A172 (cell line): ENCODE results near the gene PTPRD. TPM values are rescaled to one million over a fixed set of nuclear protein-coding genes. Genes with fewer than 3 reads are reported as not detected.
"Not testable (repeated sequence)": the region's sequence is repeated elsewhere in the genome, so short reads cannot be mapped to it uniquely, and the experiment has no call there.

Source experiments
- DNase-seq: peaks from one replicate; pipeline ENCODE4 v3.0.0-alpha.2; 2015; ENCODE audit warnings: low spot score
- total RNA-seq: library from RNA; depleted of rRNA; stranded (reverse); fragments of >200 nt; shearing (Covaris generic); gene quantifications from 2 replicates; pipeline ENCODE4 v1.2.3, GENCODE V29; 2014

PTPRD gene
- total RNA-seq, 1 experiment from 2014 or later = 0.71 TPM

GRCh38 chr9:9499546-9499945 is 1113.3 kb downstream of the PTPRD start:
- DNase-seq = no peak

DNA sequence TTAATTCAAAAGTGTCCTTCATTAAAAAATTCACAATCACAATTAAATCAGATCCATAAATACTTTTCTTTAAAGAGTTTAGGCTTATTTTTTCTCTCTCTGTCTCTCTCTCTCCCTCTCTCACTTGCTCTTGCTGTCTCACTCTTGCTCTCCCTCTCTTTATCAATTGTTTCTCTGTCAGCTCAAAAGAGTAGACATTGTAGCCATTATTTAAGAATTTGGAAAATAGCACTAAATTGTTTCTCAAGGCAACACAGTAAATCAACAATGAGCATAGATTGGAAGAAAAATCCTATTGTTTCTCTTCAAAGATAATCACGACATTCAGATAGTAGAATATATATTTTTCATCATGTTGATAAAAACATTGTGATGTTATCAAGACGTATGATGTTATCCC is 1114.0 kb downstream of the PTPRD start:
- DNase-seq = no peak

GRCh38 chr9:9498128-9498527 is 1114.7 kb downstream of the PTPRD start:
- no peak for DNase-seq

- DNase-seq = no peak
Measured at GRCh38 chr9:9494336-9494735, 1118.5 kb downstream of the PTPRD start.

DNA sequence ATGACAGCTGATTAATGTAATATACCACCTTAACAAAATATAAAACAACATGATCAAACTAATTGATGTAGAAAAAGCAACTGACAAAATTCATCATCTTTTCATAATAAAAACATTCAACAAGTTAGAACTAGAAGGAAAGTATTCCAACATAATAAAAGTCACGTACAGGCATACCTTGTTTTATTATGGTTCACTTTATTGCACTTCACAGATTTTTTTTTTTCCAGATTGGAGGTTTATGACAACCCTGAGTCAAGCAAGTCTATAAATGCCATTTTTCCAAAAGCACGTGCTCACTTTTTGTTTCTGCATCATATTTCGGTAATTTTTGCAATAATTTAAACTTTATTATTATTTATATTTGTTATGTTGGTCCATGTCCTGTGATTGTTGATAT is 1120.3 kb downstream of the PTPRD start:
- DNase-seq = no peak

DNA sequence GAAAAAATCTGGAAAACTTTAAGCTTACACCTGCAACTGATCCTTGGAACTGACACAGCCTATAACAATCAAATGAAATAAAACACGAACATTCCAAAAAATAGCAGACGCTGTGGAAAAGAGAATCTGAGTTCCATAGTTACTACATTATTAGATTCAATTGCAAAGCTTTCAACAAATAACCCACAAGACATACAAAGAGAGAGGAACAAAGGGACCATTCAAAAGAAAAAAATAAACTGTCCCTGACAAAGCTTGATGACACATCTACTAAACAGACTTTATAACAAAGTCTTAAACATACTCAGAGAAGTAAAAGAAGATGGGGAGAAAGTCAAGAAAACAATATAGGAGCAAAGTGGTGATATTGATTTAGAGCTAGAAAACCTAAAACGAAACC is 1123.6 kb downstream of the PTPRD start:
- no peak for DNase-seq

- DNase-seq = no peak
Measured at GRCh38 chr9:9483175-9483574, 1129.6 kb downstream of the PTPRD start.

DNA sequence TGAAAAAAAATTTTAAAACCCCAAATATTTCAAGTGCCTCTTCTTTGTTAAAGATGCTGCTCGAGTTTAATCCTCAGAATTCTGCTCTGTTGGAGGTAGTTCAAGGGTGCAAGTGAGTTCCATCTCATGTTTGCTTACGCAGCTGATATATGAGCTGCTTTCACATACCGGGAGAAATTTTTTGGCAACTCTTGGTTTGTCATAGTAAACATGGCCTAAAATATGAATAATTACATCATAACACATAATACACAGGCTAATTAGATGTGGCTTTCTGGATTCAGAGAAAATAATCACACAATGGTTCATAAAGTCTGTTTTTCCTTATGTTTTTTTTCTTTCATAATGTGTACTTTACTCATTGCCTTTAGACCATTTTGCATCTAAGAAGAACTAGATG is 1134.1 kb downstream of the PTPRD start:
- DNase-seq = no peak

GRCh38 chr9:9469271-9469670 is 1143.5 kb downstream of the PTPRD start:
- no peak for DNase-seq

DNA sequence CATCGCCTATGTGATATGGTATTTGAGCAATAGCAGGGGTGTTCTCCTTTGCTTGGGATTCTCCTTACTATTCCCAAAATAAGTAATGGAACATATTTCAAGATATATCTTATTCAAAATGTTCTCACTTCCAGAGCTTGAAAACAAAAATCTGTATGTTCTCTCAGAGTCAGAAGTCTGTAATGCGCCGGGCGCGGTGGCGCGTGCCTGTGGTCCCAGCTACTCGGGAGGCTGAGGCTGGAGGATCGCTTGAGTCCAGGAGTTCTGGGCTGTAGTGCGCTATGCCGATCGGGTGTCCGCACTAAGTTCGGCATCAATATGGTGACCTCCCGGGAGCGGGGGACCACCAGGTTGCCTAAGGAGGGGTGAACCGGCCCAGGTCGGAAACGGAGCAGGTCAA is 1170.9 kb downstream of the PTPRD start:
- not testable (repeated sequence) for DNase-seq

- no peak for DNase-seq
Measured at GRCh38 chr9:9437641-9438040, 1175.2 kb downstream of the PTPRD start.

- not testable (repeated sequence) for DNase-seq
Measured at GRCh38 chr9:9426454-9426853, 1186.3 kb downstream of the PTPRD start.

- DNase-seq = no peak
Measured at GRCh38 chr9:9412241-9412640, 1200.6 kb downstream of the PTPRD start.

DNA sequence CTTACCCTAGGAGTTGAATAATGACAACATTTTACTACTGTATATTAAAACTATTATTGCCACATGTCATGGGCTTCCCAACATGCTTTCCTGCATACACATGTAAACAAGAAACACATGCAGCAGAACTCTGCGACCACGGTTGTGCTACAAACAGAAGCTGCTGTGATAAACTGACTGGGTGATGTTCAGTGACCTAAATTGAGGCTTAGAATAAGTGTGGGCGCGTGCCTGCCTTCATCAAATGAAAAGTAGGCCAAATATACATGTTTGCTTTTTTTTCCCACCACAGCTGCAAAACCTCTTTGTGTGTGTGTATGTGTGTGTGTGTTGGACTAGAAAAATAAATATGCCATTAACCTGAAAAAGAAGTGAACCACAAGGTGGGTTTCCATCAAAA is 1202.1 kb downstream of the PTPRD start:
- no peak for DNase-seq

DNA sequence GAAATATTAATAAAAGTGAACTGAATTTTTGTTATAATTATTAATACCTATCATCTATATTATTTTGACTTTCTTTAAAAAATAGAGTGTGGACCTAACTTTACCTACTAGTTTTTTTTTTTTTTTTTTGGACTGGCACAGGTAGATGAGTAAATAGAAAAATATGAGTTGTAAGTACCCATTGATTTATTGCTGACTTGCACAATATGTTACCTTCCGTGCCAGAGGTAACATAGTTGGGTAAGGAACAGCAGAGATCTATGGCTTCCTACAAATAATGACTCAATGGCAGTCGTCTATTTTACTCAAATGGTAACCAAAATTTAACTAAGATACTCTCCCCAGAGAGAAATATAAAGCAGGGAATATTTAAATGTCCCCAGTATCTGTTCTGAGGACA is 1212.8 kb downstream of the PTPRD start:
- no peak for DNase-seq

DNA sequence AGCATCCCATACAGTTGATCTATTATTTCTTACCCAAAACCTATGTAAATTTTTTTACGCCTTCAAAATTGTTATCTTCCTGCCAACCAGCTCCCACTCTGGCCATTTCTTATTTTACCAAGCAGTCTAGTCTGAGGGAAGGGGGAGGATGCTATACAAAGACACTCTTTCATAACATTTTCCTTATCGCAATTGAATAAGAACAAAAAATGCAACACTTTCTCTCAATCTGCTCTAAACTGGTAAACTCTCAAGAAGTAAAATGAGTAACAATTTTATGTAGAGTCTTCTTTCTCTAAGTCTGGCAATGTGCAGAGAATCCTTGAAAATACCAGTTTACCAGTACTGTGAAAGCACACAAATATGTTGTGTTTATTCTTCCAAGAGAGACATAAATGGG is 1216.3 kb downstream of the PTPRD start:
- DNase-seq = no peak

DNA sequence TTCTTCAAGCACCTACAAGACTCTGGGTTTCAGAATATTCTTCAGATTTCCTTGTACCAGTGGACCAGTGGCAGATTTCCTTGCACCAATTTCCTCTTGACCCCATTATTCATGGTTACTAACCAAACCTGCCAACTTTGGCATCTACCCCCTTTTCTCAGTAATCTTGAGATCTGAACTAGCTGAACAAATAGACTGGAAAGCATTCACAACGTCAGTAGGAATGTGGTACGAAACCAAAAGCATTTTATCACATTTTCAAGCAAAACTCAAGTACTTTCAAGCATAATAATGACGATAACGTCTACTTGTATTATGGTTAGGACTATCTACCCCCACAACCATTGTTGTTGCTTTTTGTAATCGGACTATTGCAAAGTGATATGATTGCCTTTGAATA is 1217.3 kb downstream of the PTPRD start:
- no peak for DNase-seq

- DNase-seq = no peak
Measured at GRCh38 chr9:9392755-9393154, 1220.0 kb downstream of the PTPRD start.

- no peak for DNase-seq
Measured at GRCh38 chr9:9389904-9390303, 1222.9 kb downstream of the PTPRD start.

GRCh38 chr9:9387511-9388115 is 1225.2 kb downstream of the PTPRD start:
- DNase-seq = no peak

DNA sequence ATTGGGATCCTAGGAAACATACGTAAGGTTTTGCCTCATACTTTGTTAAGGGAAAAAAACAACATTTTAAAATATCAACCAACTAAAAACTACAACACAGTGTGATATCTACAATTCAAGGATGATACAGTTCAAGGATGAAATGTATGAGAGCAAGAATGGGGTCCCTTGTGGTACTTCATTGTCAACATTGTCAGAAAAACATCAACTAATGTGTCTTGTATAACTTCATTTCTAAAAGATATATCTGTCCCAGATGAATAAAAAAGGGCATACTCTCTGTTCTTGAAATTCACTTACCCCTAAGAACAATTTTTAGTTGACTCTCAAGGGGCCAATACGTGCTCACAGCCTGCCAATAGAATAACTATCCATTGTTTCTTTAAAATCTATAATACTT is 1250.5 kb downstream of the PTPRD start:
- no peak for DNase-seq

DNA sequence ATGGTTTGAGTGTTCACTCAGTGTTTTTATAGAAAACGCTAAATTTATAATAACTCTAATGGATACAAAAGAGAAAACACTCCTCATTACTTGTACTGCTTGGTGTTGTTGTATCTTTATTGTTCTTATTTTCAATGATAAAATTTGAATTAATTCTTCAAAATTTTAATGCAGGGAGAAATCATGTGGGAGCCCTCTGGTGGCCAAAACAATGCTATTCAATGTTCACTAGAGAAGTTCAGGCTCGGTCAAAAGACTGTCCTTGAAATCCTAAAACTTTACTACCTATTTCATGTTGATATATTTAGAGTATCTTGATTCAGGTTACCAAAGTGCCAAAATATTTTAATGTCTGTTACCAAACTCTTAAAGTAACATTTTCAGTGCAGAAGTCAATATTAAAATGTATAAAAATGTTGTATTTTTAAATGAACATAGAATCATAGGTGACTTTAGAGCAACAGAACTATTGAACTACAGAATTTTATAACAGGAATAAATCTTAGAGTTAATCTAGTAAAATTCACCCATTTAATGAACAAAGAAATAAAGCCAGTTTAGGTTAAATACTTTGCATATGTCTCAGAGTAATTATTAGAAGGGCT is 1259.8 kb downstream of the PTPRD start:
- no peak for DNase-seq

DNA sequence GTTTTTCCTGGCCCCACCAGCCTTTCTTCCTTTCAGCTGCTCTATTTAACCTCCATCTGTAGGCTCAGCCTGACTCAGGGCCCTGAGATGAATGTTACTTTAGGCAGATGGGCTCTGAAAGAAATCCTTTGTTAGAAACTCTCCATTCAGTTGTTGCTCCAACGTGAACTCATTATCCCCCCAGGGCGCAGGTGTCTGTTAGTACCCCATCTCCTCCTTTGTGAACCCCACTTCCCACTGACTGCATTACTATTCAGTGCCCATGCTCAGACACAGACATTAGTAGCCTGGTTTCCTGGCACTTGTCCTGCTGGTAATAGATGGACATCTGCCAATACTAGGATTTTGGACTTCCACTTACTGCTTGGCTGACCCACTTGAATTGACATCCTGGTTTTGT is 1271.6 kb downstream of the PTPRD start:
- DNase-seq = no peak

- no peak for DNase-seq
Measured at GRCh38 chr9:9337129-9337528, 1275.7 kb downstream of the PTPRD start.
